GM23248 (cell line): Measurements from ENCODE around the gene ADAMTS17. TPM values are rescaled to one million over a fixed set of nuclear protein-coding genes. Genes with fewer than 3 reads are reported as not detected.

ENCODE experiments used
- DNase-seq: peaks from one replicate; pipeline ENCODE4 v3.0.0-alpha.2; 2015
- H2AFZ ChIP-seq: fragments of 200-600 bp; sonication (generic); 2 replicates; pipeline ENCODE4 v1.6.1; 2016; ENCODE audit warnings: antibody characterized with exemption
- H3F3A ChIP-seq: fragments of 200-600 bp; sonication (generic); 2 replicates; pipeline ENCODE4 v1.6.1; 2016; ENCODE audit warnings: mild to moderate bottlenecking, antibody characterized with exemption, mixed run types; ENCODE audit not compliant: insufficient read depth
- H3K27ac ChIP-seq: fragments of 200-600 bp; sonication (generic); 2 replicates; pipeline ENCODE4 v1.5.1; 2016; ENCODE audit warnings: mild to moderate bottlenecking
- H3K27me3 ChIP-seq: fragments of 200-600 bp; sonication (generic); replicated peaks from 2 replicates; pipeline ENCODE4 v1.6.1; 2016; ENCODE audit warnings: mild to moderate bottlenecking; ENCODE audit not compliant: insufficient read depth
- H3K36me3 ChIP-seq: fragments of 200-600 bp; sonication (generic); 2 replicates; pipeline ENCODE4 v1.6.1; 2016; ENCODE audit warnings: low read depth, mild to moderate bottlenecking
- H3K4me1 ChIP-seq: fragments of 200-600 bp; sonication (generic); 2 replicates; pipeline ENCODE4 v1.6.1; 2016; ENCODE audit warnings: mild to moderate bottlenecking; ENCODE audit not compliant: insufficient read depth
- H3K4me2 ChIP-seq: fragments of 200-600 bp; sonication (generic); one replicate; pipeline ENCODE4 v1.6.1; 2016; ENCODE audit warnings: mild to moderate bottlenecking; ENCODE audit not compliant: unreplicated experiment
- H3K4me3 ChIP-seq: fragments of 200-600 bp; sonication (generic); 2 replicates; pipeline ENCODE4 v1.5.1; 2016; ENCODE audit warnings: mild to moderate bottlenecking
- H3K79me2 ChIP-seq: fragments of 200-600 bp; sonication (generic); 2 replicates; pipeline ENCODE4 v1.6.1; 2016; ENCODE audit warnings: mild to moderate bottlenecking; ENCODE audit not compliant: insufficient read depth
- H3K9ac ChIP-seq: fragments of 200-600 bp; sonication (generic); 2 replicates; pipeline ENCODE4 v1.6.1; 2016; ENCODE audit warnings: mild to moderate bottlenecking
- H3K9me2 ChIP-seq: fragments of 200-600 bp; sonication (generic); 2 replicates; pipeline ENCODE4 v1.6.1; 2016; ENCODE audit warnings: mixed run types, mild to moderate bottlenecking, moderate library complexity; ENCODE audit not compliant: insufficient read depth
- H3K9me3 ChIP-seq: fragments of 200-600 bp; sonication (generic); one replicate; pipeline ENCODE4 v1.6.1; 2017; ENCODE audit warnings: low read depth
- H4K20me1 ChIP-seq: fragments of 200-600 bp; sonication (generic); 2 replicates; pipeline ENCODE4 v1.6.0; 2016; ENCODE audit not compliant: insufficient read depth
- EZH2 ChIP-seq: fragments of 200-600 bp; sonication (generic); IDR thresholded peaks from 2 replicates; pipeline ENCODE4 v1.6.1; 2018; ENCODE audit warnings: antibody characterized with exemption, mild to moderate bottlenecking; ENCODE audit not compliant: insufficient read depth, poor library complexity, severe bottlenecking
- EZH2phosphoT487 ChIP-seq: fragments of 200-600 bp; sonication (generic); IDR thresholded peaks from 2 replicates; pipeline ENCODE4 v1.6.1; 2018; ENCODE audit warnings: antibody characterized with exemption, moderate library complexity, mild to moderate bottlenecking, low read depth; ENCODE audit not compliant: insufficient read depth
- WGBS, 2 experiments: methylation state at CpG; one replicate each; pipeline ENCODE4 v1.1.6; 2015 to 2017; ENCODE audit warnings: low lambda C conversion rate in 2 of 2, low coverage in 1 of 2; ENCODE audit errors: missing lambda C conversion rate in 2 of 2; 5-methylcytosine and 5-hydroxymethylcytosine counted together
- in situ Hi-C: fragments of 300-500 bp; cut with MboI; formaldehyde crosslinking; loops from 2 replicates; pipeline ENCODE4 v1.15.0; 2020
- polyA plus RNA-seq: library from polyadenylated mRNA; unstranded; fragments of >200 nt; fragmentation: Nextera tagmentation; extraction: Ambion mirVana; gene quantifications from 2 replicates; pipeline ENCODE4 v1.2.1, GENCODE V29; 2016
- total RNA-seq: library from RNA; depleted of rRNA; stranded (reverse); fragments of >200 nt; shearing (Covaris generic); gene quantifications from 2 replicates; pipeline ENCODE4 v1.2.3, GENCODE V29; 2014

The ADAMTS17 gene
- total and polyA plus RNA-seq, 2 experiments from 2014 or later, result not detected

DNA sequence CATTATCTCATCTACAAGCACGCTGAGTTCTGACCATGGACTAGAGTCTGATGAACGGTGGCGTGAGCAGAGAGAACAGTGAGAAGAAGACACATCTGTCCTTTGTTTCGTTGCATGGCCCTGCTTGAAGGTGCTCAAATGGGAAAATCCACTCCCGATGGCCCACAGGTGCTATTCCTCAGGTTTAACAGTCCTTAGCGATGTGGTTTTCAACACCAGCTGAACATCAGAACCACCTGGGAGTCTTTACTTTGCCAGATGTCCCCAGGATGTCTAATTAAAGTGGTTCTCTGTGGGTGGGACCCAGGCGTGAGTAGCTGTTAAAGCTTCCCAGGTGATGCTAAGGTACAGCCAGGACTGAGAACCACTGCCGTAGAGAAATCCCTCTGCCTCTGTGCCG is 13.0 kb downstream of the ADAMTS17 start:
- Histone ChIP-seq H3K36me3 (no peaks in the 10 kb centered on the region), H3K9me3 (no peaks in the 10 kb centered on the region), H3K9ac (no peak overlapping the region), H2AFZ (no peak overlapping the region), H3K79me2 (no peaks in the 10 kb centered on the region), H3K4me3 (no peak overlapping the region), H3F3A (no peaks in the 10 kb centered on the region), H3K4me1 (no peaks in the 10 kb centered on the region), H3K27me3 (no peaks in the 10 kb centered on the region), H3K9me2 (no peaks in the 10 kb centered on the region), H3K4me2 (no peak overlapping the region), H4K20me1 (no peaks in the 10 kb centered on the region), H3K27ac (no peak overlapping the region)
- in situ Hi-C loops, result loop anchor here (25.0 kb wide), 2 partner anchors 684 to 1066 kb away; partner anchors contain the start of gene LRRC28
- 60 to 63% methylated on average over 9 of the region's 9 CpGs for WGBS, 2 experiments
- no peak for TF ChIP-seq EZH2
- TF ChIP-seq EZH2phosphoT487, result no peak
- no peak for DNase-seq

DNA sequence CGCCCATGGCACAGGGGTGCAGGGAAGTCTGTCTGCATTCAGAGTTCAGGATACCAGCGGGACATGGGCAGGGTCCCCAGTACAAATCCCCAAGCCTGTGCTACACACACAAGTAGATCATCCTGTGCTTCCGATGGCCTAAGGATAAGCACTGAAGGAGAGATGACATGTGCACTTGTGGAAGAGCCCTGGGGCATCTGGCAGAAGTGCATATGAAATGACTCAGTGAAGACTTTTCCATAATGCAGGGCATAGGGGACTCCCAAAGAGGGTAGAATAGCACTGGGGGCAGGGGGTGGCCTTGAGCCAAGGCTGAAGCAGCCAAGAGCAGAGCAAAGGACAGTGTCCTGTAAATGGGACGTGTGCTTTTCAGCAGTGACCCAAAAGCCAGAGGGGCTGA is 22.9 kb downstream of the ADAMTS17 start:
- H3K9ac ChIP-seq, result no peak overlapping the region
- H3K4me1 ChIP-seq, result no peaks in the 10 kb centered on the region
- no peaks in the 10 kb centered on the region for H3K79me2 ChIP-seq
- in situ Hi-C loops, result no loop called here
- H3K9me3 ChIP-seq, result no peaks in the 10 kb centered on the region
- no peaks in the 10 kb centered on the region for H3K27me3 ChIP-seq
- H3K9me2 ChIP-seq, result no peaks in the 10 kb centered on the region
- no peaks in the 10 kb centered on the region for H3K36me3 ChIP-seq
- 24 to 25% methylated on average over 4 of the region's 4 CpGs for WGBS, 2 experiments
- H3F3A ChIP-seq, result no peaks in the 10 kb centered on the region
- no peak overlapping the region for H2AFZ ChIP-seq
- H3K27ac ChIP-seq, result no peak overlapping the region
- no peak for DNase-seq
- no peak for TF ChIP-seq EZH2phosphoT487
- no peak for TF ChIP-seq EZH2
- H3K4me3 ChIP-seq, result no peak overlapping the region
- no peak overlapping the region for H3K4me2 ChIP-seq
- no peaks in the 10 kb centered on the region for H4K20me1 ChIP-seq

DNA sequence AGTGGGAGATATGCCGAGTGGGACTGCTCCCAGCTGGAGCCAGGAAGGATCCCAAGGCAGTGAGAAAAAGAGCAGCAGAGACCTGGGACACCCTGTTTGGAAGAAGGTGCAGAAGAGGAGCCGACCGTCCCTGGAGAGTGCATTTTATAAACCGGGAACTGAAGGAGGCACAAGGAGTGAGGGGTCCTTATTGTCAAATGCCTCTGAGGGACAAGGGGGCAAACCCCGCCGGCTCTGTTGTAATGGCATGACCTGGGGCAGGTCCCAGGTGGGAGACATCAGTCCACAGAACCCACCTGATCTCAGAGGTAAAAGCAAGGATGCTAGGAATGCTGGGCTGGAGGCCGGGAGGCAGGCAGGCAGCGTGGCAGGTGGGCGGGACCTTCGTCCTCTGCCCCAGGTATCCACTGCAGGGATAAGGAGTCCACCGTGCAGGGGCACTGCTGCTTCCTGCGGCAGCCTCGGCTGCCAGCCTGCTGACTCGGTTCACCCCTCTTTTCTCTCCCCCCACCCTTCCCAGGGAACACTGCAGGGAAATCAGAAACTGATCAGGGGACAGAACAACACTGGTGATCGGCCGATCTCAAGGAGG is 26.9 kb downstream of the ADAMTS17 start:
- WGBS, 2 experiments, result 52 to 60% methylated on average over 16 of the region's 16 CpGs
- DNase-seq, result no peak
- H4K20me1 ChIP-seq, result no peaks in the 10 kb centered on the region
- H3F3A ChIP-seq, result no peaks in the 10 kb centered on the region
- H3K9ac ChIP-seq, result no peak overlapping the region
- in situ Hi-C loops, result no loop called here
- no peaks in the 10 kb centered on the region for H3K9me3 ChIP-seq
- TF ChIP-seq EZH2, result no peak
- TF ChIP-seq EZH2phosphoT487, result no peak
- H3K79me2 ChIP-seq, result no peaks in the 10 kb centered on the region
- no peaks in the 10 kb centered on the region for H3K36me3 ChIP-seq
- no peak overlapping the region for H2AFZ ChIP-seq
- no peaks in the 10 kb centered on the region for H3K9me2 ChIP-seq
- no peaks in the 10 kb centered on the region for H3K27me3 ChIP-seq
- H3K4me3 ChIP-seq, result no peak overlapping the region
- no peak overlapping the region for H3K27ac ChIP-seq
- no peak overlapping the region for H3K4me2 ChIP-seq
- no peaks in the 10 kb centered on the region for H3K4me1 ChIP-seq

DNA sequence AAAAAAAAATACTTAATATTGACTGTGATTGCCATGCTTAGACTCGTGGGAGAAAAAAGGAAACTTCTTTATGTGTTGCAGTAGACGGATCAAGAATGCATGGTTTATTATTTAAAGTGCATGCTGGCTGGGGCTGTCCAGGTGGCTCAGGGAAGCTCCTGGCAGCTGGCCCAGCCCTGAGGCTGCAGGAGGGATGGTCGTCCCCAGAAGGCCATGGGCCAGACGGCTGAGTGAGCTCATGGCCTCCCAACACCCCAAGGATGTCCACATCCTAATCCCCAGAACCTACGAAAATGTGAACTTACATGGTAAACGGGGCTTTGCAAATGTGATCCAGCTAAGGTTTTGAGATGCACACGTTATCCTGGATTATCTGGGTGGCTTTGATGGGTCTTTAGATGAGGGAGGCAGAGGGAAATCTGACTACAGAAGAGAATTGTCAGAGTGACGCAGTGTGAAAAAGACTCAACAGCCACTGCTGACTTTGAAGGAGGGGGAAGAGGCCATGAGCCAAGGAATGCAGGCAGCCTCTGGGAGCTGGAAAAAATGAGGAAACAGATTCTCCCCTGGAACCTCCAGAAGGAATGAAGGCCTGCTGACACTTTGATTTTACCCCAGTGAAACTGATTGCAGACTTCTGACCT is 29.8 kb downstream of the ADAMTS17 start:
- Histone ChIP-seq H3K4me2 (no peak overlapping the region), H3K27me3 (no peaks in the 10 kb centered on the region), H3K27ac (no peak overlapping the region), H3K4me3 (no peak overlapping the region), H3K4me1 (no peaks in the 10 kb centered on the region), H3F3A (no peaks in the 10 kb centered on the region), H3K9me3 (no peaks in the 10 kb centered on the region), H4K20me1 (no peaks in the 10 kb centered on the region), H3K36me3 (no peaks in the 10 kb centered on the region), H2AFZ (no peak overlapping the region), H3K9me2 (no peaks in the 10 kb centered on the region), H3K79me2 (no peaks in the 10 kb centered on the region), H3K9ac (no peak overlapping the region)
- DNase-seq, result no peak
- in situ Hi-C loops, result no loop called here
- 20 to 33% methylated on average over 8 of the region's 8 CpGs for WGBS, 2 experiments
- no peak for TF ChIP-seq EZH2
- TF ChIP-seq EZH2phosphoT487, result no peak
